Gastrocnemius medialis (tissue), 4 donors: Measurements from ENCODE around the gene COL4A4. TPM values are rescaled to one million over a fixed set of nuclear protein-coding genes. Genes with fewer than 3 reads are reported as not detected.
A peak's percentile ranks its signal among the peaks of the same experiment; 100 is the strongest.

Experiments
- ATAC-seq, 2 donors: fragments of 150-250 bp; one replicate each; pipeline ENCODE4 v1.9.1; 2016
- DNase-seq, 2 donors: peaks; one replicate each; pipeline ENCODE4 v3.0.0-alpha.2; 2019
- H3K27ac ChIP-seq, 4 donors: fragments of 200-600 bp; sonication (generic); 1 replicate in 1 of 4; 2 replicates in 3 of 4; pipeline ENCODE4 v1.5.1; 2016 to 2018; ENCODE audit warnings: mild to moderate bottlenecking in 2 of 4, moderate library complexity in 1 of 4
- H3K27me3 ChIP-seq, 3 donors: fragments of 200-600 bp; sonication (generic) in 2 of 3; 1 replicate in 1 of 3; 2 replicates in 2 of 3; pipeline versions ENCODE4 v1.5.1 to v1.6.0; 2016 to 2019; ENCODE audit warnings: mild to moderate bottlenecking in 1 of 3, moderate library complexity in 1 of 3
- H3K36me3 ChIP-seq, 2 donors: fragments of 200-600 bp; sonication (generic) in 1 of 2; one replicate each; pipeline ENCODE4 v1.5.1; 2017 to 2018
- H3K4me1 ChIP-seq, 2 donors: fragments of 200-600 bp; sonication (generic) in 1 of 2; one replicate each; pipeline ENCODE4 v1.5.1; 2016 to 2017; ENCODE audit warnings: mild to moderate bottlenecking in 2 of 2
- H3K4me3 ChIP-seq, 4 donors: fragments of 200-600 bp; sonication (generic) in 3 of 4; 1 replicate in 1 of 4; 2 replicates in 3 of 4; pipeline ENCODE4 v1.5.1; 2016 to 2019; ENCODE audit warnings: mild to moderate bottlenecking in 2 of 4
- H3K9me3 ChIP-seq, 3 donors: fragments of 200-600 bp; sonication (generic) in 2 of 3; 1 replicate in 1 of 3; 2 replicates in 2 of 3; pipeline ENCODE4 v1.5.1; 2016 to 2019
- CTCF ChIP-seq, 5 experiments: fragments of 450-650 bp in 3 of 5; fragments of 200-600 bp in 2 of 5; sonication (generic) in 2 of 5; IDR thresholded peaks in 4 of 5; conservative IDR thresholded peaks in 1 of 5; 1 replicate in 4 of 5; 2 replicates in 1 of 5; pipeline ENCODE4 v1.5.1; 2016 to 2019; ENCODE audit warnings: antibody characterized with exemption in 5 of 5, mild to moderate bottlenecking in 3 of 5, moderate library complexity in 3 of 5
- POLR2A ChIP-seq, 2 donors: fragments of 450-650 bp; IDR thresholded peaks; one replicate each; pipeline ENCODE4 v1.6.1; 2017; ENCODE audit warnings: antibody characterized with exemption in 2 of 2, mild to moderate bottlenecking in 2 of 2, moderate library complexity in 2 of 2
- in situ Hi-C, 4 donors: fragments of 200-750 bp; cut with MboI; loops; one replicate each; pipeline versions ENCODE4 v1.15.0 to v1.8.0; 2017; ENCODE audit warnings: low sequenced_read_pairs in 4 of 4
- intact Hi-C: fragments of 100-400 bp; cut with DNase I; formaldehyde crosslinking; loops from one replicate; pipeline ENCODE4 v1.15.1; 2023; ENCODE audit warnings: low total_unique reads
- total RNA-seq, 4 donors: library from RNA; depleted of rRNA; stranded (reverse); fragments of >200 nt; gene quantifications; one replicate each; pipeline versions ENCODE4 v1.1.0 to v1.2.3, GENCODE V29; 2016

The COL4A4 gene
- total RNA-seq, 4 donors from 2014 or later, result 2.0 to 11.4 (median 5.7) TPM

DNA sequence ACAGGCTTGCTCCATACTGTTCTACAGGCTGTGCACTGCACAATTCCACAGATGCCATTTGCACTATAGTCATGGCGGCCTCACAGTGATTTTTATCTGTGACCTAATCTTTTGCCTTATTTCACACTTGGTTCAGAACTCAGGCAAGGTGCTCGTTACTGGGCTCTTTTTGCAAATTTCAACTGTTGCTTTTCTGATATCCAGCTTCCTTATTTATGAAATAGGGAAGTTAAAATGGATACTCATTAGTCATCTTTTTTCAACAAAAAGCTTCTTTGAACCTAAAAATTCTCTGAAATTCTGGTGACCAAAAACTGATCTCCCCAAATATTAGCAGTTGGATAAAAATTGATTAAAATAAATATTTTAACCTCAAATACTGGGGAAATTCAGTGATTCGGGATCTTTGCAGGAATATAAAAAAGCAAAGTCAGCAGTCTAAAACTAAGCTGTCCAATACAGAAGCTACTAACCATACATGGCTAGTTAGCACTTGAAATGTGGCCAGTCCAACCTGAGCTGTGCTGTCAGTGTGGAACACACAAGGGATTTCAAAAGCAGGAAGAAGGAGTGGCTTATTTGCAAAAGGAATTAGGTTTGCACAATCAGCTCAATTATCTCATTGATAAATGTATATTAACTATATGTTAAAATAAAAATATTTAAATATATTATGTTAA, 134.4 kb downstream of the COL4A4 start:
- in situ Hi-C loops, result no loop called here
- intact Hi-C loops, result no loop called here
- H3K36me3 ChIP-seq, result peaks cover 0 to 52% of the 10 kb centered on the region in 2 donors
- no peaks in the 10 kb centered on the region for H3K4me1 ChIP-seq
- ATAC-seq, result no peak
- DNase-seq, result no peak
- no peak overlapping the region for H3K27ac ChIP-seq
- TF ChIP-seq CTCF (IDR thresholded peaks at IDR 0.05 in 4 of 5, conservative IDR thresholded peaks at IDR 0.05 in 1 of 5) (no peak), POLR2A (IDR thresholded peaks at IDR 0.05) (no peak)
- H3K27me3 ChIP-seq, result no peaks in the 10 kb centered on the region
- H3K9me3 ChIP-seq, result no peaks in the 10 kb centered on the region
- no peak overlapping the region for H3K4me3 ChIP-seq

DNA sequence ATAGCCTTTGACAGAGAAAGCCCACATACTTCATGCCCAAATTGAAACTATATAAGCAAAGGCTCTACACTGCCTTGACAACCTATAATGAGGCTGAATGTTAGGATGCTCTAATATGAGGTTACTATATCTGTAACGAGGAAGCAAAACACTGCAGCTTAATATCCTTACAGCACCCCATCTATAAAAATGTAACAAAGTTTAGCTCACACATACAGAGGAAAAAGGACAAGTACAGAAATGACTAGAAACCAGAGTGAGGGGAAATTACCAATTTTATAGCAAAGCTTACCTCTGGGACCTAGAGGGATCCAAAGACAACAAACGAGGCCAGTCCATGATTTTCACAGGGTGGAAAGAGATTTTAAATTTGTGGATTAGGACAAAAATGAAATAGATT, 138.5 kb downstream of the COL4A4 start:
- no peak for TF ChIP-seq POLR2A (IDR thresholded peaks at IDR 0.05)
- no peak for TF ChIP-seq CTCF (IDR thresholded peaks at IDR 0.05 in 4 of 5, conservative IDR thresholded peaks at IDR 0.05 in 1 of 5)
- ATAC-seq, result no peak
- Histone ChIP-seq H3K4me3 (no peak overlapping the region), H3K27me3 (no peaks in the 10 kb centered on the region), H3K27ac (no peak overlapping the region), H3K36me3 (peaks cover 0 to 51% of the 10 kb centered on the region in 2 donors), H3K4me1 (no peaks in the 10 kb centered on the region), H3K9me3 (no peaks in the 10 kb centered on the region)
- intact Hi-C loops, result no loop called here
- in situ Hi-C loops, result no loop called here
- DNase-seq, result no peak

DNA sequence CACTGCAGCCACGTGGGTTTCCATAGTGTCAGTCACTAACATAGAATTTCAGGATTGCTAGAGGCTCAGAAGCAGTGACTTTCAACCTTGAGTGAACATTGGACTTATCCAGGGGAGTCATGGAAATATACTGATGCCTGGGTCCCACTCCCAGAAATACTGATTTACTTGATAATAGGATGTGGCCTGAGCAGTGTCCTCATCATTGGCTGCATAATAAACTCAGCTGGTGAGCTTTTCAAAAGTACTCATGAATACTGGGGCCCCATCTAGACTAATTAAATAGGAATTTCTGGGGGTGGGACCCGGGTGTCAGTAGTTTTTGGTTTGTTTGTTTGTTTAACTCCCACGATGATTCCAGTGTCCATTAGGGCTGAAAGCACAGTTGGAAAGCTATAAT, 141.4 kb downstream of the COL4A4 start:
- intact Hi-C loops, result no loop called here
- H3K27ac ChIP-seq, result no peak overlapping the region
- H3K4me1 ChIP-seq, result no peaks in the 10 kb centered on the region
- ATAC-seq (no peak), DNase-seq (no peak)
- in situ Hi-C loops, result no loop called here
- H3K4me3 ChIP-seq, result no peak overlapping the region
- TF ChIP-seq POLR2A (IDR thresholded peaks at IDR 0.05), result no peak
- no peak for TF ChIP-seq CTCF (IDR thresholded peaks at IDR 0.05 in 4 of 5, conservative IDR thresholded peaks at IDR 0.05 in 1 of 5)
- H3K27me3 ChIP-seq, result no peaks in the 10 kb centered on the region
- H3K36me3 ChIP-seq, result peaks cover 0 to 30% of the 10 kb centered on the region in 2 donors
- H3K9me3 ChIP-seq, result no peaks in the 10 kb centered on the region

DNA sequence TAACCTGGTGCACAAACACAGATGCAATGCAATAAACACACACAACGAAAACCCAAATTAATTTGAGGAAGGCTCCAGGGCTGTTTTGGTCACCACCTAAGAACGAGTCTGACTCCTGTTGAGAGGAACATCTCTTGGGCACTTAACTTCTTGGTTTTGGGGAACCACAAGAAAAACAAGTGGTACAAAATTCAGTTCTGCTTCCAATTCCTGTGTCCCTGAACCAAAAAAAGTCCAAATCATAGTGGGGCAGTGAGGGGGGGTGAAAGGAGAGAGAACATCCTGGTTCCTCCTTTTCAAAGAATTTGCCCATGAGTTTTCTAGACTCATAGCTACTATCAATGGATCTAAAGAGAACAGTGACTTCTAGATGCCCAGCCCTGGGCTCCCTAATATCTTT, 143.6 kb downstream of the COL4A4 start:
- intact Hi-C loops (no loop called here), in situ Hi-C loops (no loop called here)
- H3K27ac ChIP-seq, result no peak overlapping the region
- TF ChIP-seq POLR2A (IDR thresholded peaks at IDR 0.05) (no peak), CTCF (IDR thresholded peaks at IDR 0.05 in 4 of 5, conservative IDR thresholded peaks at IDR 0.05 in 1 of 5) (no peak)
- H3K4me3 ChIP-seq, result no peak overlapping the region
- ATAC-seq (no peak), DNase-seq (no peak)
- H3K9me3 ChIP-seq, result no peaks in the 10 kb centered on the region
- H3K27me3 ChIP-seq, result no peaks in the 10 kb centered on the region
- H3K4me1 ChIP-seq, result no peaks in the 10 kb centered on the region
- peaks cover 0 to 20% of the 10 kb centered on the region in 2 donors for H3K36me3 ChIP-seq

GRCh38 chr2:227016894-227017293, 147.1 kb downstream of the COL4A4 start:
- Histone ChIP-seq H3K27me3 (no peaks in the 10 kb centered on the region), H3K36me3 (peaks cover 0 to 16% of the 10 kb centered on the region in 2 donors), H3K9me3 (no peaks in the 10 kb centered on the region), H3K27ac (no peak overlapping the region), H3K4me1 (no peaks in the 10 kb centered on the region), H3K4me3 (no peak overlapping the region)
- intact Hi-C loops (no loop called here), in situ Hi-C loops (no loop called here)
- ATAC-seq (peak in 1 of 2 donors; percentile 30), DNase-seq (no peak)
- TF ChIP-seq CTCF (IDR thresholded peaks at IDR 0.05 in 4 of 5, conservative IDR thresholded peaks at IDR 0.05 in 1 of 5) (no peak), POLR2A (IDR thresholded peaks at IDR 0.05) (no peak)
